ENCODE data around the gene EEFSEC.

GRCh38 chr3:128215290-128215689, 62.0 kb downstream of the EEFSEC start:
- TF ChIP-seq CTCF (IDR thresholded peaks at IDR 0.05) (no peak), POLR2A (IDR thresholded peaks at IDR 0.05) (no peak)
